Right kidney (tissue), 1 donor: ENCODE data around the gene FAN1.

Experiments used
- DNase-seq: peaks from one replicate; pipeline ENCODE4 v3.0.0-alpha.2; 2016

Gene FAN1

DNA sequence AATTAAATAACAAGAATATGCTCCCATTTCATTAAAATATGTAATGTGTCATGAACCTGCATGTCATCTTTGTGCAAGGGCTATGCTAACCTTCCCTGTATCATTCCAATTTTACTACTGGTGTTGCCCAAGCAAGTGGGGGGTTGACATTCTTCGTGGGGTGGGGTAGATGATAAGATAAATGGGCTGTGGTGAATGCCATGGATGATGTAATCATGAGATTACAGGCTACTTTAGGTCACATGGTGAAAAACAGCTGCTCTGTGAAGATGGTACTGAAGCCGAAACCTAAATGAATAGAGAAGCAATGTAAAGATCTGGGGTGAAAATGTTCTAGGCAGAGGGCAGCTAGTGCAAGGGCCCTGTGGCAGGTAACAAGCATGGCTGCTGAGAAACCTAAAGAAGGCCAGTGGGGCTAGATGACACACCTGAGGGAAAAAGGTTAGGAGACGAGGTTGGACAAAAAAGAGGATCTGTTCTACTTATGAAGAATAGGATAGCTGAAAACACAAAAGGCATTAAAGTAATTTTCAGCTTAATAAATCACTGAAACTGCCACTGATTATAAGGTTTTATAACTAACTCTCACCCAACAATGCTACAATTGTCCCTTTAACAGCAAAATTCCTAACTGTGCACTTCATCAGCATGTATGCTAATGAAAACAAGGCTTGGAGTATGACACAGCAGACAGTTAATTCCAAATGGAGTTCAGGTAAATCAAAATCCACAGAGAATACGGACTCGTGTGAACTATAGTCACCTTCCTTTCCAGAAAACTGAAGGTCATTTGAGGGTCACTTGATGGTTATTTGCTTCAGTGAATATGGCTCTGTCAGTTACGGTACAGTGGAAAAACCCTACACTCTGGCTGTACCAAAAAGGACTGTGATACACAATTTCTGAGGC lies 52.8 kb downstream of the FAN1 start:
- no peak for DNase-seq

DNA sequence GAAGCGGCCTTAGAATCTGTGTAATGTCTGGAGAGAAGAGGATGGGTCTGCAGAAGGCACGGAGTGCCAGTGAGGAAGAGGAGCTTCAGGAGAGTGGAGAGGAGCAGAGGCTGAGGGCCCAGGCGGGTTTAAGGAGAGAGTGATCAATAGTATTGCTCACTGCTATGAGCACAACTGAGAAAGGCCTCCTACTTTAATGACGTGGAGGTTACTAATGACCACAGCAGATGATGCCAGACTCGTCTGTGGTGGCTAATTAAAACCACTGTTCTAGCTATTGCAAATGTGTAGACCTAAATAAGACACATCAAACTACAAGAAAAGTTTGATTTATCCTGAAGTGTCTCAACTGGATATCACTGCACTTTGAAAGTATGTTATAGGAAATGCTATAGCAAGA lies 54.5 kb downstream of the FAN1 start:
- DNase-seq, result no peak

DNA sequence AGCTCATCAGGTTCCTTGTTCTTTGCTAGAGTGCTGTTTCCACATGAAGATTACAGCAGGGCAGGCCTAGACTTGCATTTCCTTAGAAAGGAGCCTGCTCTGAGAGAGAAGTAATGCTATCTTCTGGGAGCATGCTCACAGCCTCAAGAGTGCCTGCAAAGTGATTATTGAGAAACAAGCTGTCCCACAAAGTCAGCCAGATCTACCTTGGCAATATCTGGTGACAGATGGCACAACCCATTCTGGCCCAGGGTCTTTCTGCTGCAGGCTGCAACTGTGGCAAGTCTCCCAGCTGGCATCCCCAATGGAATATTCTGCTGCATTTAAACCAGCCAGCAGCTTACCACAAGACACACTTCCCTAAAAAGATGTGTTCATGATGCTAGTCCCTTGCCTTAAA lies 58.4 kb downstream of the FAN1 start:
- DNase-seq, result no peak

DNA sequence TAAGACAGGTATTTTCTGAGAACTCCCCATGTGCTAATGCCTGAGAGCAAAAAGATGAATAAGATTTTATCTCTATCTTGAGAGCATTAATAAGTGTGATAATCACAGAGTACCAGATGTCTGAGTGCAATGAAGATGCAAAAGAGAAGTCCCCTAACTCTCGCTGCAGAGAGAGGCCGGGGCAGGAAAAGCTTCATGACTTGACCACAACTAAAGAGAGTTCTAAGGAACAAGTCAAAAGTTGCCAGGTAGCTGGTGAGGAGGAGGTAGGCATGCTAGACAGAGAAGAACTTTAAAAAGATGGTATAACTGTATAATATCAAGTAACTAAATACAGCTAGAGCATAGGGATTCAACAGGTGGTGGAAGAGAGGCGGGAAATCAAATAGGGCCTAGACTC lies 58.9 kb downstream of the FAN1 start:
- no peak for DNase-seq

DNA sequence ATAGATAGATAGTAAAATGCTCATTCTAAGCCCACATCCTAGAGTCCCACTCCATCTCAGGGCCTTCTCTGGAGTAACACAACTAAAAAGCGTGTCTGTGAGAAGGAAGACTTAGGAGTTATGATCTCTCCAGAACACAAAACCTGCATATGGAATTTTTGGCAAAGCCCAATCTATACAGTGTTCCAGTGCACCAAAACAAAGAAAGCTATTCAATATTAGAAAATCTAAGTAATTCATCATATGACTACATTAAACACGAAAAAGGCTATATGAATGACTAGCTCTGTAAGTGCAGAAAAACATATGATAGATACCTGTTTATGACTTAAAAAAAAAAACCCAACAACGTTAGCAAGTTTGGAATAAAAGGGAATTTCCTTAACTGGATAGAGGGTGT lies 60.0 kb downstream of the FAN1 start:
- DNase-seq, result no peak

DNA sequence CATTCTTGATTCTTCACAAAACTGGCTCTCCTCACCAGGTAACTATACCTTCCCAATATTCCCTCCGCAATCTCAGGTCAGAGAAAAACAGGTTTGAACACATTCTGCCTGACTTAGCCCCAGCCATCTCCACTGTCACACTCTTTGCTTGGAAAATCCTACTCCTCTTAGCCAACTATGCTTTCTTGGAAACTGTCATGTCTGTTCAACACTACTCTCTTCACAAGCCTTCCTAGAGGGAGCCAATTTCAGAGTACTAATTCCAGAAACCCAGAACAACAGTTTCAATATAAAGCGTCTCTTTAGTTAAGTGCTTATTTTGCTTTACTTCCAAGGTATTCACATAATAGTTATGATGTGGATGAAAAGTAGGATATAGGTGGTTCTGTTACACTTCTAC lies 66.0 kb downstream of the FAN1 start:
- no peak for DNase-seq

DNA sequence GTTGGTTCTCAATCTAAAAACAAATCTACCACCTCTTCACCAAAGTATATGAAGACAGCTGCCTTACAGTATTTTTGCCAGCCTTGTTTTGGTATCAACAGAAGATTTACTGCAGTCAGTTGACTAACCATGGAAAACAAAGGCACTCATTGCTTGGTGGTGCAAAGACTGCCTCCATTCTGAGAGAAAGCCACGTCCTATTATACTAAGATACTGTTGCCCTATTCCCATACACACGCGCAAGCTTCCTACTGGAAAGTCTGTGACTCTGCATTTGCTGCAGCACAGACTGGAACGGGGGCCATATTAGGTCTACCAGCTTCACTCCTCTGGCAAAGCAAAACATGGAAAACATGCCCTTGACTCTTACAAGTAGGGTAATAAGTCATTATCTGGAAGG lies 69.7 kb downstream of the FAN1 start:
- DNase-seq, result no peak

DNA sequence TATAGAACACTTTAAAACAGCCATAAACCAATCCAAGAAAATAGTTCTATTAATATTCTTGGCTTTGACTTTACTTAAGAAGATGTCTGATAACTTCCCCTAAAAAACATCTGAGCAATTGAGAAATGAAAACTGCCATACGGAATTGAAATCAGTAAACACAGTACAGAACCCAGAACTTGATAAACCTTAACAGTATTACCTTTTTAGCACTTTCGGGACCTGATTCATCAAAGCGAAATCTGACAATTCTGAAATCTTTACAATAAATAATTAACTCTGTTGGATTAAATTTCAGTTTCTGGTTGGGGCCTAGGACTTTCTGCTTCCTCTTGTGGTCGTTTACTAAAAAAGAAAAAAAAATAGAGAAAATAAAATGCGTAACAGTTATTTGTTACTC lies 70.4 kb downstream of the FAN1 start:
- no peak for DNase-seq

DNA sequence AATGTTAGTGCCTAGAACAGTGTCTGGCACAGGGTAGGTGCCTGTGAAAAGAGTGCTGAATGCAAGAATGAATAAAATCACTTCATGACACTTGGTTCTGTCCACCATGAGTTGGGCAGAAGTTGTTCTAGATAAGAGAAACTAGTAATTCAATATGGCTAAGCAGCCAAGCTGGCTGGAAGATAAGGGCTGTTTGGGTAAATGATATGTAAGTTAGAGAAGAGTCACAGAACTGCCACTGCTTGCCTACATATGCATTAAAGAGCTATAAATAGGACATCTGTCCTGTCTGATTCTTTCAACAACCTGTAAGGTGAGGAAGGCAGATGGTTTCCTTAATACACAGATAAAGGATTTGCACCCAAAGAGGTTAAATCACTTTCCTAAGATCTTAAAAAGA lies 74.6 kb downstream of the FAN1 start:
- no peak for DNase-seq

DNA sequence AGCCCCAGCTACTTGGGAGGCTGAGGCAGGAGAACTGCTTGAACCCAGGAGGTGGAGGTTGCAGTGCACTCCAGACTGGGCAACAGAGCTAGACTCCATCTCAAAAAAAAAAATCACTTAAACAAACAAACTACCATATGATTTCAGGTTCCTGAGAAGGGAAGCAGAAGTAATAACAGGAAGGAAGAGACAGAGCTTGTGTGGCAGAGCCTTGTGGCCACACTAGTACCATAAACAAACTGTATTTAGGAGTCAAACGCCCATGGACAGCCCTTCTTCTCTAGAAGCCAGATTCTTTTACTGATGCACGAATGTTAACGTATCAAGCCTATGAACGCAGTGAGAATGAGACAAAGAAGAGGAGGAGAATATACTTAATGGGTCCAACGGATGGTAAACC lies 75.7 kb downstream of the FAN1 start:
- no peak for DNase-seq

DNA sequence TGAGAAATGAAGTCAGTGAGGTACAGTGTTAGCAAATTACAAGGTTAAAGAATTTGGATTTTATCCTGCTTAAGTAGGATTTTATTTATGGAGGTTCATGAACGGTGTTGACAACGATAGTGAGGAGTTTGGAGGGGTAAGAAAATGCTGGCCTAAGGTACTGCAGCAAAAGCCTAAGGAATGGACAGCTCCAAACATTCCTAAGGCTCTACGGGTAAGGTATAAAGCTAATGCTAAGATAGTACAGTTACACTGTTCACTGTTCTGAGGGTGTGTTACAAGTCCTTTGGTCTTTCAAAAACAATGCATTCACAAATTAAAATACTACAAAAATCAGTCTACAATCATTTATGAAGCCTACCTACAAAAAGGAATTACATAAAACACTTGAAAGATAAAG lies 80.4 kb downstream of the FAN1 start:
- no peak for DNase-seq

DNA sequence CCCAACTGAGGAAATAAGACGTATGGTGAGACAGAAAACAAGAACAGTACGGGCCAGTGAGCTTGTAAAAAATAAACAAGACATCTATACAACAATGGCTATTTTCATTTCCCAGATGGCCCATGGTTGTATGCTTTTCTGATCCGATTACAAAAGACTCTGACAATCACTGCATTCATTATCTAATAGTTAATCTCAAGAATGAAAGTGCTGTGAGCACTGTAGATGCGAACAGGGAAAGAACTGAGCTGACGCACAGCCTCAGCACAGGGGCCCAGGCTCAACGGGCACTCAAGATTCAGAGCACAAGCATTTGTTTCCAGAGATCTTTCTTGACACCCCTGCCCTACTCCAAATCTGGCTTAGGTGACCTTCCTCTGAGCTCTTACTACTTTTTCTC lies 80.8 kb downstream of the FAN1 start:
- no peak for DNase-seq

DNA sequence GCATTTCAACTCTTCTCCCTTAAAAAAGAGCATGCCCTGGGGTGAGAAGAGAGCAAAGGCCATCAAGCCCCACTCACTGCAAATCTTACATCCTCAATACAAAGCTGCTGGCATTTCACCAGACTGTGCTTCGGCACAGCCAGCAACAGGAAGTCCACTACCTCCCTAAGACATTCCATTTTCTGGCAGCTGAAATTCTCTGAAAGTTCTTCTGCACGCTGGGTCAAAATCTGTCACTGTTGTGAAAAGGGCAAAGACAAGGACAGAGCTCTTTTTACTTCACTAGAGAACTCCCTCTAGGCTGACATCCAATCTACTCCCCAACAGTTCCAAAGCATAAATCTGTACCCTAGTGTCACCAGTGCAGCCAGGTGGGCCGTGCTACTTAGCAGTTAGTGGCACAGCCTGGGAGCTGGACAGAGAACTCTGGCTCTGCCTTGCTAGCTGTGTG lies 81.4 kb downstream of the FAN1 start:
- no peak for DNase-seq

DNA sequence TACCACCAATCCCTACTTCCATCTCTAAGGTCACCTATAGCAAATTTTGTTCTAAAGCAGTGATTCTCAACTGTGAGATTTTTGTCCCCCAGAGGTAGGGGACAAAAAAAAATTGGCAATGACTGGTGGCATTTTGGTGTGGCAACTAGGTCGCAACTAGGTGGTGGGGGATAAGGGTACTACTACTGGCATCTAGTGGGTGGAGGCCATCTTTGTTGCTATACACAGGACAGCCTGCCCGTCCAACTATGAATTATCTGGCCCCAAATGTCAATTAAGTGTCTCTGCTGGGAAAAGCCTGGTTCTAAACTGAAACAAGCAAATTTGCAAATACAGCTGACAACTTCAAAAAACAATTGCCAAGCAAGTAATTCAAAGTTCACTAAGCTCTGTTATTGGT lies 86.3 kb downstream of the FAN1 start:
- peak; percentile 12 for DNase-seq

DNA sequence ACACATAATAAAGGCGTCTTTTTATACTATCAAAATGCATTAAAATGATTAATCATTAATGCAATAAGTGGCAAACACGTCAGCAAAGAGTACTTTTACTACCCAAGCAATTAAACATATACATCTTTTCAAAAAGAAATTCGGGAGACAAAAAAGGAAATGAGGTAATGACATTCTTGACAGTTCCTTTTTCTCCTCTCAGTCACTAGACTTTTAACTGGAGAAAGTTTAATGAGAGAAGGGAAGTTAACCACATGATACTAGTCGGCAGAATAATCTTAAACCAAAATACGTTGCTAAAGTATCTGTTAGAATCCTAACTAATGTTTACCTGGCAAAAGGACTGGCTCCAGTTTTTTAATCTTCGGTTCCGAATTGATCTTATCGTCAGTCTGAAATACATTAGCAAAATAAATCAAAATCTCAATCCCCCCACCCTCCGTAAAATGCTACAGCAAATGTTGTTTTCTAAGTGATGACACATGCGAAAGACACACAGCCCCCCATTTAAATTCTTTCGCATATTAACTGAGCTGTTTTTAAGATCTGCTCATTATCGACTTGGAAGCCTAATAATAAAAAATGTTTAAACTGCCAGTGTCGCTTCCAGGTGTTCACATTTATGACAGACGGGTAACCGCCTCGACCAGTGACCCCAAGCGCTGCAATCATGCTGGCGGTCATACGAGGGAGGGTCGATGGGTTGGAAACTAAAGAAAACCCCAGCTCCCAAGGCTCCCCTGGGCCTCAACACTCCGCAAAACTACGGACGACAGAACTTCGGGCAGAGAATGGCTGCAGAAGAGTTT lies 86.9 kb downstream of the FAN1 start:
- DNase-seq, result no peak

DNA sequence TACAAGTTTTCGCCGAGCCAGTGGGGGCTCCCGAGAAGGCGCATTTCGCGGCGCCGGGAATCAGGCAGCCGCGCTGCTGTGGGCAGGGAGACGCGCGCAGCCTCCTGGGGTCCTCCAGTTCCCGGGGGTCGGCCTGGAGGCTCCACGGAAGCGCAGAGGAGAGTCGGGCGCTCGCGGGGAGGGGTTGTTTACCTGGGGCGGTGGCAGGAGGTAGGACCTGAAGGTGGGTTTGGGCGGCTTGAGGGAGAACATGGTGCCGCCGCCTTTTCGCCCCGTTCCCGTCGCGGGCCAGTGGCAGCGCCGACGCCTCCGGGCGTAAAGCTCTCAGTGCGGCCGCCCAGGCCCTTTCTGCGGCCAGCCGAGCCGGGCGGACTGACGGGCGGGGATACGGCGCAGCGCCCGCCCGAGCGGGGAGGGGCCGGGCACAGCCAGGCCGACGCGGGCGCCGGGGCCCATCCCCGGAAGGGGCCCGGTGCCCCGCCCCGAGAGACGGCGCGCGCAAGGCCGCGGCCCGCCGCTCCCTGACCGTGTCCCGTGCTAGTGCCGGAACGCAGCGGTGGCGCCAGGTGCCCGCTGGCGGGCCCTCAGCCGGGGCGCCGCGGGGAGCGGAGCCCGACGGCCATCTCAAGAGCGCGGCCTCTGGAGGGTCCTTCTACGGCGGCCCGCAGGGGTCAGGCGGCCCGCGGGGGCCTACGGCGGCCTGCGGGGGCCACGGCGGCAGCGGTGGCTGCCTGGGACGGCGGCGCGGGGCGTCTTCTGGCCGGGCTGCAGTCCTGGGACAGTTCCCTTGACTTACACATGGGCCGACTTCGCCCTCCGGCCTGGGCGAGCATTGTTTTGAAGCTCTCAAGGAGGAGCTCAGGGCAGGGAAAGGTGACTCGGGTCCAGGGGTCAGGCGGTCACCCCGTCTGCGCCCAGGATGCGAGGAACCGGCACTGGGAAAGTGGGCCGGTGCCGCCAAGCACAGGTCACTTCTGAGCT lies 87.8 kb downstream of the FAN1 start, which contains the start of gene MTMR10:
Gene MTMR10 (minus strand): TSS at position 374 of the 981 bp plus-strand sequence. CDS start 122 bp downstream, at position 252.
- DNase-seq, result peak; percentile 93

DNA sequence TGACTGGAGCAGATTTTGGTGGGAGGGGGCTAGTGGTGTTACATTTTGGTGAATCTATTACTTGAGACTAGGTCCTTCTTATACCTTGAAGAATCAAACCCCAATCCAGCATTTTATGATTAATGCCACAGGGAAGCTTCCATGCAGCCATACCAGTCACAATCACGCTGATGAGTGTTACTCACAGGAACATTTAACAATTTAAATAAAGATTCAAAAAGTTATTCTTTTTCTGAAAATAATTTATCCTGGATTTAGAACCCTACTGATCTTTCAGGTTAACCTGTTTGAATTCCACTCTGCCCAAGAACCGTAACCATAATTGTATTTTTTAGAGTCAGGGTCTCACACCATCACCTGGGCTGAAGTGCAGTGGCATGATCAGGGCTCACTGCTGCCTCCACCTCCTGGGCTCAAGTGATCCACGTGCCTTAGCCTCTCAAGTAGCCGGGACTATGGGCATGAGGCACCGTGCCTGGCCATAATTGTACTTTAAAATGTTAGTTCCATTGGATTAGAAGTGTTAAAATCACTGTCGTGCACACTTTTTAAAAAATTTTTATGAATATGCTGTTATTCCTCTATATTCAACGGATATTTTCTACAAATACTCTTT lies 88.6 kb downstream of the FAN1 start:
- no peak for DNase-seq
